ENCODE data around the gene AQP5.

Gene AQP5

GRCh38 chr12:49950273-49951251 lies 11.1 kb upstream of the AQP5 start, which contains the start of gene AQP2:
Gene AQP2, plus strand, starts transcription at chr12:49950737. Its CDS starts 94 bp downstream, at chr12:49950831.
- DNase-seq (ENCODE audit: low read depth) = no peak

- DNase-seq (ENCODE audit: low read depth) = no peak
These were observed 10.0 kb upstream of the AQP5 start for GRCh38 chr12:49951411-49952240.

GRCh38 chr12:49952391-49953055 lies 9.1 kb upstream of the AQP5 start:
- no peak for DNase-seq (ENCODE audit: low read depth)

GRCh38 chr12:49953151-49953550 lies 8.5 kb upstream of the AQP5 start:
- DNase-seq (ENCODE audit: low read depth) = no peak

GRCh38 chr12:49953961-49954846 lies 7.5 kb upstream of the AQP5 start:
- DNase-seq (ENCODE audit: low read depth) = no peak

- no peak for DNase-seq (ENCODE audit: low read depth)
These were observed 6.5 kb upstream of the AQP5 start for GRCh38 chr12:49954863-49955830.

- DNase-seq (ENCODE audit: low read depth) = no peak
These were observed 5.6 kb upstream of the AQP5 start for GRCh38 chr12:49955899-49956662.

GRCh38 chr12:49956663-49957569 lies 4.8 kb upstream of the AQP5 start:
- DNase-seq (ENCODE audit: low read depth) = no peak

GRCh38 chr12:49957570-49957967 lies 4.1 kb upstream of the AQP5 start:
- no peak for DNase-seq (ENCODE audit: low read depth)

- DNase-seq (ENCODE audit: low read depth) = no peak
These were observed 1.8 kb upstream of the AQP5 start for GRCh38 chr12:49959685-49960473.

GRCh38 chr12:49960474-49961110 lies 1.1 kb upstream of the AQP5 start:
- no peak for DNase-seq (ENCODE audit: low read depth)

GRCh38 chr12:49961993-49962764 lies 507 bp downstream of the AQP5 start:
- no peak for DNase-seq (ENCODE audit: low read depth)

- DNase-seq (ENCODE audit: low read depth) = no peak
These were observed 1.4 kb downstream of the AQP5 start for GRCh38 chr12:49962861-49963765.

- DNase-seq (ENCODE audit: low read depth) = no peak
These were observed 2.5 kb downstream of the AQP5 start for GRCh38 chr12:49963976-49964815.
